T-helper 1 cell treated with Interleukin-12 subunit alpha and Interleukin-12 subunit beta and Interleukin-4 antibody, amounts not matched to agents 30 ng/mL and 1 ng/mL, for 36 hours (primary cell): ENCODE results near the gene LSM14A. TPM values are rescaled to one million over a fixed set of nuclear protein-coding genes. Genes with fewer than 3 reads are reported as not detected.
"Not testable (repeated sequence)": the region's sequence is repeated elsewhere in the genome, so short reads cannot be mapped to it uniquely, and the experiment has no call there.

Source experiments
- intact Hi-C: fragments of 100-400 bp; cut with micrococcal nuclease; formaldehyde crosslinking; loops from one replicate; pipeline ENCODE4 v1.15.1; 2024
- total RNA-seq: library from RNA; stranded (reverse); gene quantifications from 2 replicates; pipeline ENCODE4 v1.2.3, GENCODE V29; 2022

The LSM14A gene
- total RNA-seq = 124 and 131 TPM in 2 replicates

DNA sequence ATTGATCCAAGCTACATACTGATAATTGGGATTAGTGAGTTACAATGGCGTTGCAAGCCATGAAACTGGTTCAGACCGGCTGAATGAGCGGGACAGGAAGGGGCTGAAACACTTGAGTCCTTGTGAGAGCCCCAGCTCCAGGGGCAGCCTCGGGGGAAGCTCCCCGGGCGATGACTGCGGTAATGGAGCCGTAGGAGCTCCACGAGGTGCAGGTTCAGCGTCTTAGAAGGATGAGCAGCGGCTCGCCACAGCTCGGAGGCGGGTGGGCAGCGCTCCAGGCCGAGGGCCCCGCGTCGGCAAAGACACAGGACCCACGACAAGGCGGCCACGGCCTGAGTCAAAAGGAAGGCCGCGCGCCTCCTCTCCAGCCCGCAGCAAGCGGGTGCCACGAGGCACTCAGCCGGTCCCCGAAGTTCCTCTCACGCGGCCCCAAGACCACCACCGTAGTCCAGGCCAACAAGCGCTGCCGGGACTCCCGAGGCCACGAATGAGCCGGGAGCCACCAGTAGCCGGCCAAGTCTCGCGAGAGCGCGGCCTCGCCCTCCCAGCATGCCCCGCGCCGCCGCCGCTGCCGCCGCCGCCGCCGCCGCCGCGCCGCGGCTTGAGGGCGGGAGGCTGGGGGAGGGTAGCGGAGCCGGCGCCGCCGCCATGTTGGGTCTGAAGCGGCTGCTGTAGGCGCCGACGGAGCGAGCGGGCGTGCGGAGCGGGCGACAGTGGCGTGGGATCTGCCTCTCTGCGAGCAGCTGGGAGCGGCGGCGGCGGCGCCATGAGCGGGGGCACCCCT, at the start of gene LSM14A:
Gene LSM14A (plus strand): TSS at position 628 of the 784 bp plus-strand sequence. CDS start 139 bp downstream, at position 767.
- intact Hi-C loops = loop anchor here (1.0 to 5.0 kb wide), 10 partner anchors 38 to 1765 kb away; partner anchors contain the start of genes ANKRD27, CEBPG, DPY19L3 and GARRE1

DNA sequence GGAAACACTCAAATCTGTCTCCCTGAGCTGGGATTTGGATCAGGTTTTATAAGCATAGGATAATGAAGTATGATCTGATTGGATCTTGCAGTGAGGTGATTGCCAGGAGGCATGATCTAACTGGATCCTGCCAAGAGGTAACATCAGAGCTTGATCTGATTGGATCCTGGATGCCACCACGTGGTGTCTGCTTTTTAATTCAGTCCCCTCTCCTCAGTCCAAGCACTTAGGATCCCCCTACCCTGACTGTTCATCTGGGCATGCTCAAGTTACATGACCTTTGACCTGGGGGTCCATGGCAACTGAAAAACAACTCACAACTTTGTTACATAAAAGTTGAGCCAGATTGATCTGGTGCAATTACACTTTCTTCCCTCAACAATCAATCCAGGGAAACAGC, 47.5 kb upstream of the LSM14A start:
- intact Hi-C loops = loop anchor here (5.0 kb wide), 1 partner anchor 587 kb away; no protein-coding TSS in a partner anchor

DNA sequence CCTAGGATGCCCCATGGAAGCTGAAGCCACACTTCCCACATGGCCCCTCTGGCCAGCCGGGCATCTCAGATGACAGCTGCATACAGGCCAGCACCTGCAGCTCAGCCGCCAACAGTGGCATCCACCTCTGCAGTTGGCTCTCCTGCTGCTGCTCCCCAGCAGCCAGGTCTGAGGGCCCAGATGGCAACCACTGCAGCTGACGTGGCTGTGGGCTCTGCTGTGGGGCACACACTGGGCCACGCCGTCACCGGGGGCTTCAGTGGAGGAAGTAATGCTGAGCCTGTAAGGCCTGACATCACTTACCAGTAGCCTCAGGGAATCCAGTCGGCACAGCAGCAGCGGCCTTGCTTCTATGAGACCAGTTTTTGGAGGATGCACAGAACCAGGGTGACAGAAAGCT, 45.3 kb upstream of the LSM14A start:
- intact Hi-C loops = no loop called here

DNA sequence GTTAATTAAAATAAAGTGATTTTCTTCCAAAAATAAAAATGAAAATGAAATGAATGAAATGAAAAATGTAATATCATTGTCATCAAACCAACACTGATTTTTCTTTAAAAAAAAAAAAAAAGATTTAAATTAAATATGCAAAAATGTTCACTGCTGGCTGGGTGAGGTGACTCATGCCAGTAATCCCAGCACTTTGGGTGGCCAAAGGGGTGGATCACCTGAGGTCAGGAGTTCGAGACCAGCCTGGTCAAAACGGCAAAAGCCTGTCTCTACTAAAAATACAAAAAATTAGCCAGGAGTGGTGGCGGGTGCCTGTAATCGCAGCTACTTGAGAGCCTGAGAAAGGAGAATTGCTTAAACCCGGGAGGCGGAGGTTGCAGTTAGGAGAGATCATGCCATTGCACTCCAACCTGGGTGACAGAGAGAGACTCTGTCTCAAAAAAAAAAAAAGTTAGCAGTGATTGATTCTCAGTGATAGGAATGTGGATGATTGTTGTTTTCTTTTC, 44.6 kb upstream of the LSM14A start:
- intact Hi-C loops = no loop called here

DNA sequence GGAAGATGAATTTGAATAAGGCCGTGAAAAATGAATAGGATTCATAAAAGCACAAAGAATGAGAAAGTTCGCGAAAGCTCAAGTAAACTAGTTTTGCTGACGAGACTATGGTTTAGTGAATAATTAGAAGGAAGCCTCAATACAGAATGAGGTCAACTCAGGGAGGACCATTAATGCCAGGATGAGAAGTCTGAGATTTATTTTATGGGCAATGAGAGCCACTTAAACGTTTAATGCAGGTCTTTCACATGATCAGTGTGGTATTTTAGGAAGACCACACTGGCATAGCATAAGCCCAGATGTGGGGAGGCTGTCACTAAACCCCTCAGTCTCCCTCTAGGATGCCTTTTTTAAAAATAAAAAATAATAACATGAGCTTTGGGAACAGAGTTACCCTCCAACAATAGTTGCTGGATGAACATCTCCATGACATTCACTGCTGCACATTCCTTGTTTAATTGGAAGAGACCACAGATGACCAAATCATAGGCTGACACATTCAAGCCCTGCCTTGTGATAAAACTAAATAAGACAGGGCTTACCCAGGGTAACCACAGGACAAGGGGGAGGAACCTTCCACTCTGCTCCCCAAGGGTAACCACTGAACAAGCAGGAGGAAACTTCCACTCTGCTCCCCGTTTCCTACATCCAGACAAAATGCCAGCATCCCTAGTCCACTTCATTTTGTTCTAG, 43.6 kb upstream of the LSM14A start:
- intact Hi-C loops = no loop called here

- intact Hi-C loops = no loop called here
These were observed 41.2 kb upstream of the LSM14A start for GRCh38 chr19:34131100-34131499.

DNA sequence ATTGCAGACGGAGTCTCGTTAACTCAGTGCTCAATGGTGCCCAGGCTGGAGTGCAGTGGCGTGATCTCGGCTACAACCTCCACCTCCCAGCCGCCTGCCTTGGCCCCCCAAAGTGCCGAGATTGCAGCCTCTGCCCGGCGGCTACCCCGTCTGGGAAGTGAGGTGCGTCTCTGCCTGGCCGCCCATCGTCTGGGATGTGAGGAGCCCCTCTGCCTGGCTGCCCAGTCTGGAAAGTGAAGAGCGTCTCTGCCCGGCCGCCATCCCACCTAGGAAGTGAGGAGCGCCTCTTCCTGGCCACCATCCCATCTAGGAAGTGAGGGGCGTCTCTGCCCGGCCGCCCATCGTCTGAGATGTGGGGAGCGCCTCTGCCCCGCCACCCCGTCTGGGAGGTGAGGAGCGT, 40.2 kb upstream of the LSM14A start:
- intact Hi-C loops = not testable (repeated sequence)

DNA sequence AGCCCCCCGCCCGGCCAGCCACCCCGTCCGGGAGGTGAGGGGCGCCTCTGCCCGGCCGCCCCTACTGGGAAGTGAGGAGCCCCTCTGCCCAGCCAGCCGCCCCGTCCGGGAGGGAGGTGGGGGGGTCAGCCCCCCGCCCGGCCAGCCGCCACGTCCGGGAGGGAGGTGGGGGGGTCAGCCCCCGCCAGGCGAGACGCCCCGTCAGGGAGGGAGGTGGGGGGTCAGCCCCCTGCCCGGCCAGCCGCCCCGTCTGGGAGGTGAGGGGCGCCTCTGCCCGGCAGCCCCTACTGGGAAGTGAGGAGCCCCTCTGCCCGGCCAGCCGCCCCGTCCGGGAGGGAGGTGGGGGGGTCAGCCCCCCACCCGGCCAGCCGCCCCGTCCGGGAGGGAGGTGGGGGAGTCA, 39.6 kb upstream of the LSM14A start:
- intact Hi-C loops = not testable (repeated sequence)

- intact Hi-C loops = loop anchor here (1.0 kb wide), 4 partner anchors 11 to 216 kb away; partner anchors contain the start of gene LSM14A
These were observed 37.9 kb upstream of the LSM14A start for GRCh38 chr19:34134190-34135053.

DNA sequence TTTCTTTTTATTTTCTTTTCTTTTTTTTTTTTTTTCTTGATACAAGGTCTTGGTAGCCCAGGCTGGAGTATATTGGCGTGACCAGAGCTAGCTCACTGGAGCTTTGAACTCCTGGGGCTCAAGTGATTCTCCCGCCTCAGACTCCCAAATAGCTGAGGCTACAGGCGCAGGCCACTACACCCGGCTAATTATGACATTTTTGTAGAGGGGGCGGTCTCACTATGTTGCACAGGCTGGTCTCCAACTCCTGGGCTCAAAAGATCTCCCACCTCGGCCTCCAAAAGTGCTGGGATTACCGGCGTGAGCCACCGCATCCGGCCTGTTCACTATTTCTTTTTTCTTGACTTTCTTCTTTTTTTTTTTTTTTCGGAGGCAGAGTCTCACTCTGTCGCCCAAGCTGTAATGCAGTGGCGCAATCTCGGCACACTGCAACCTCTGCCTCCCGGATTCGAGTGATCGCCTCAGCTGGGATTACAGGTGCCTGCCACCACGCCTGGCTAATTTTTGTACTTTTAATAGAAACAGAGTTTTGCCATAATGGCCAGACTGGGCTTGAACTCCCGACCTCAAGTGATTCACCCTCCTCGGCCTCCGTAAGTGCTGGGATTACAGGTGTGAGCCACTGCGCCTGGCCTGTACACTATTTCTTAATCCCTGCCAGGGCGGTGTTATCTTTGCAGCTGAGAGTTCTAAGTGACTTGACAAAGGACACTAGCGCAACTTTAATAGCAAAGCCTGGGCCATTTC, 37.1 kb upstream of the LSM14A start:
- intact Hi-C loops = no loop called here

GRCh38 chr19:34135821-34136611, 36.3 kb upstream of the LSM14A start:
- intact Hi-C loops = no loop called here

GRCh38 chr19:34141025-34141424, 31.3 kb upstream of the LSM14A start:
- intact Hi-C loops = no loop called here

DNA sequence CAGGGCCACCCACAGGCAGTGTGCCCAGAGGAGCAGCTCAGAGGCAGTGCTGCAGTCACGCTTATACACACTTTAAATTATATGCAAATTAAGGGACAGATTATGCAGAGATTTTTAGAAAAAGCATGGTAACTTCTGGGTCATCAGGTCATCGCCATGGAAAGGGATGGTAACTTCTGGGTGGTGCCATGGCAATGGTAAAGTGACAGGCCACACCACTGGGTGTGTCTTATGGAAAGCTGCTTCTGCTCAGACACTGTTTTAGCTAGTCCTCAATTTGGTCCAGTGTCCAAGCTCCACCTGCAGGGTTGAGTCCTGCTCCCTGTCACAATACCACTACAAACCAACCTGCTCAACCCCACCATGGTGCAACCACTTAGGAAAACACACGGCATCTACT, 29.9 kb upstream of the LSM14A start:
- intact Hi-C loops = no loop called here

DNA sequence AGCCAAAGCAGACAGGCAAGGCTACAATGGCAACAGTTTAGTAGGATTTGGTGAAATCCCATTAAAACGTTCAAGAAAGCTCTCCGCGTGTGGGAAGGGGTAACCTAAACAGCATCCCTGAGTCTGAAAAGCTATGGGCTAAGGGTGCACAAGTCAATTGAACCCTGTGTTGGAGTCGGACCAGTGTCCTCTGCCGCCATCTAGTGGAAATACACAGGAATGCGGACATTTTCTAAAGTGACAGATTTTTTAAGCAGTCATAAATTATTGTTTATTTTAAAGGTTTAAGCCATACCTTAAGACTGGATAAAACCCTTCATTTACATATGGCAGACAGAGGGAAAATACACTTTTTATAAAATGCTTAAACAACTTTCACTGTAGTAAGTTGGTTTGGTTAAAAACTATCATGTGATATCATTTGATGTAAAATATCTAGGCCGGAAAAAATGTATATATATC, 26.5 kb upstream of the LSM14A start:
- intact Hi-C loops = loop anchor here (1.0 kb wide), 4 partner anchors 11 to 367 kb away; no protein-coding TSS in a partner anchor

GRCh38 chr19:34148658-34149185, 23.6 kb upstream of the LSM14A start:
- intact Hi-C loops = no loop called here

DNA sequence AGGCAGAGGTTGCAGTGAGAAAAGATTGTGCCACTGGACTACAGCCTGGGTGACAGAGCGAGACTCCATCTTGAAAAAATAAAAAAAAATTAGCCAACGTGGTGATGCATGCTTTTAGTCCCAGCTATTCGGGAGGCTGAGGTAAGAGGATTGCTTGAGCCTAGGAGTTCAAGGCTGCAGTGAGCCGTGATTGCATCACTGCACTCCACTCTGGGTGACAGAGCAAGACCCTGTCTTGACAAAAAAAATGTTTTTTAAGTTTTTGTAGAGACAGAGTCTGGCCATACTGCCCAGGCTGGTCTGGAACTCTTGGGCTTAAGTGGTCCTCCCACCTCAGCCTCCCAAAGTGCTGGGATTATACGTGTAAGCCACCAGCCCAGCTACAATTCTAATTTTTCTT, 22.4 kb upstream of the LSM14A start:
- intact Hi-C loops = no loop called here

- intact Hi-C loops = no loop called here
These were observed 21.7 kb upstream of the LSM14A start for GRCh38 chr19:34150558-34150957.

- intact Hi-C loops = no loop called here
These were observed 20.9 kb upstream of the LSM14A start for GRCh38 chr19:34151439-34151838.

GRCh38 chr19:34154401-34154800, 17.9 kb upstream of the LSM14A start:
- intact Hi-C loops = no loop called here
